ENCODE results near the gene PC. TPM values are rescaled to one million over a fixed set of nuclear protein-coding genes. Genes with fewer than 3 reads are reported as not detected.
A peak's percentile ranks its signal among the peaks of the same experiment; 100 is the strongest.

Gene PC
- total RNA-seq, 1 experiment from 2014 or later, result 24.5 TPM

- intact Hi-C loops (cut with micrococcal nuclease), result no loop called here
- H3K36me3 ChIP-seq (ENCODE audit: low read depth, low read length), result peaks cover 21% of the 10 kb centered on the region
- no peak for DNase-seq
- no peaks in the 10 kb centered on the region for H4K20me1 ChIP-seq (ENCODE audit: low read length)
- CTCF ChIA-PET, result no interaction called here
- no peaks in the 10 kb centered on the region for H3K9me2 ChIP-seq (replicated peaks; ENCODE audit: low read length)
- peaks cover 35% of the 10 kb centered on the region for H3K4me1 ChIP-seq (ENCODE audit: insufficient read depth, low read length)
- BruUV-seq (replicated peaks), result no TSS peak
- no peaks in the 10 kb centered on the region for H3F3A ChIP-seq (ENCODE audit: low read length, unreplicated experiment)
- H3K27ac ChIP-seq (ENCODE audit: low read length), result no peak overlapping the region
- POLR2A ChIA-PET (ENCODE audit: unreplicated experiment), result interaction anchor here (0.6 kb wide), 1 partner anchor 13 kb away, joined by 15 read pairs; no protein-coding TSS in a partner anchor
- H3K4me2 ChIP-seq (ENCODE audit: low read length), result no peak overlapping the region
- H3K4me3 ChIP-seq (ENCODE audit: low read length), result no peak overlapping the region
- no peak overlapping the region for H3K9ac ChIP-seq (ENCODE audit: low read length)
- TF ChIP-seq EZH2 (IDR thresholded peaks at IDR 0.05; ENCODE audit: low read length, unreplicated experiment) (no peak), CTCF (conservative IDR thresholded peaks at IDR 0.05; ENCODE audit: low read depth, low read length) (no peak), EZH2phosphoT487 (IDR thresholded peaks at IDR 0.05; ENCODE audit: borderline replicate concordance, low read length) (no peak)
- ATAC-seq, result no peak
- no peaks in the 10 kb centered on the region for H3K27me3 ChIP-seq (ENCODE audit: low read length)
- no peak overlapping the region for H2AFZ ChIP-seq (ENCODE audit: low read length)
- H3K9me3 ChIP-seq (ENCODE audit: low read length), result no peaks in the 10 kb centered on the region
- peaks cover 45% of the 10 kb centered on the region for H3K79me2 ChIP-seq (ENCODE audit: low read length)
Measured at GRCh38 chr11:66845143-66845875, 112.9 kb downstream of the PC start.

GRCh38 chr11:66844496-66845142, 113.6 kb downstream of the PC start:
- Histone ChIP-seq H3K4me1 (ENCODE audit: insufficient read depth, low read length) (peaks cover 35% of the 10 kb centered on the region), H3K4me3 (ENCODE audit: low read length) (peak overlapping the region; percentile 96), H4K20me1 (ENCODE audit: low read length) (no peaks in the 10 kb centered on the region), H3K9me2 (replicated peaks; ENCODE audit: low read length) (no peaks in the 10 kb centered on the region), H2AFZ (ENCODE audit: low read length) (no peak overlapping the region), H3K9ac (ENCODE audit: low read length) (peak overlapping the region; percentile 99; the same call in 1 of the 2 replicates), H3K36me3 (ENCODE audit: low read depth, low read length) (peaks cover 21% of the 10 kb centered on the region), H3K79me2 (ENCODE audit: low read length) (peaks cover 45% of the 10 kb centered on the region), H3K4me2 (ENCODE audit: low read length) (peak overlapping the region; percentile 92), H3K27ac (ENCODE audit: low read length) (no peak overlapping the region), H3F3A (ENCODE audit: low read length, unreplicated experiment) (no peaks in the 10 kb centered on the region), H3K9me3 (ENCODE audit: low read length) (no peaks in the 10 kb centered on the region), H3K27me3 (ENCODE audit: low read length) (no peaks in the 10 kb centered on the region)
- DNase-seq, result no peak
- TF ChIP-seq EZH2phosphoT487 (IDR thresholded peaks at IDR 0.05; ENCODE audit: borderline replicate concordance, low read length), result no peak
- CTCF ChIA-PET, result no interaction called here
- ATAC-seq, result no peak
- intact Hi-C loops (cut with micrococcal nuclease), result no loop called here
- POLR2A ChIA-PET (ENCODE audit: unreplicated experiment), result interaction anchor here (0.6 kb wide), 1 partner anchor 12 kb away, joined by 15 read pairs; no protein-coding TSS in a partner anchor
- no TSS peak for BruUV-seq (replicated peaks)

- H3K36me3 ChIP-seq (ENCODE audit: low read depth, low read length), result peaks cover 28% of the 10 kb centered on the region
- BruUV-seq (replicated peaks), result TSS peak; percentile 53
Measured at GRCh38 chr11:66843776-66844495, 114.2 kb downstream of the PC start.

More at GRCh38 chr11:66843776-66844495, 114.2 kb downstream of the PC start:
- Histone ChIP-seq H3K9ac (ENCODE audit: low read length) (peak overlapping the region; percentile 99), H3K9me3 (ENCODE audit: low read length) (no peaks in the 10 kb centered on the region), H3K79me2 (ENCODE audit: low read length) (peaks cover 45% of the 10 kb centered on the region), H3K4me1 (ENCODE audit: insufficient read depth, low read length) (peaks cover 35% of the 10 kb centered on the region), H2AFZ (ENCODE audit: low read length) (peak overlapping the region; percentile 77), H3K27ac (ENCODE audit: low read length) (peak overlapping the region; percentile 87), H3K4me2 (ENCODE audit: low read length) (peak overlapping the region; percentile 92), H3K27me3 (ENCODE audit: low read length) (no peaks in the 10 kb centered on the region), H3K9me2 (replicated peaks; ENCODE audit: low read length) (no peaks in the 10 kb centered on the region), H4K20me1 (ENCODE audit: low read length) (no peaks in the 10 kb centered on the region), H3F3A (ENCODE audit: low read length, unreplicated experiment) (no peaks in the 10 kb centered on the region), H3K4me3 (ENCODE audit: low read length) (peak overlapping the region; percentile 96)
- intact Hi-C loops (cut with micrococcal nuclease), result no loop called here
- TF ChIP-seq CTCF (conservative IDR thresholded peaks at IDR 0.05; ENCODE audit: low read depth, low read length) (no peak), EZH2 (IDR thresholded peaks at IDR 0.05; ENCODE audit: low read length, unreplicated experiment) (no peak), EZH2phosphoT487 (IDR thresholded peaks at IDR 0.05; ENCODE audit: borderline replicate concordance, low read length) (no peak)
- no peak for DNase-seq
- ChIA-PET CTCF (no interaction called here), POLR2A (ENCODE audit: unreplicated experiment) (interaction anchor here (0.5 kb wide), 2 partner anchors 12 to 17 kb away, joined by 3 read pairs; no protein-coding TSS in a partner anchor)
- peak; percentile 0; the same call in 1 of the 2 replicates for ATAC-seq

Measured in PC-3 (cell line).